CD4-positive, alpha-beta T cell treated with Interleukin-12 subunit alpha and Interleukin-12 subunit beta, for 1 hour (primary cell): ENCODE data around the gene JMJD8.
A peak's percentile ranks its signal among the peaks of the same experiment; 100 is the strongest.
"Not testable (repeated sequence)": the region's sequence is repeated elsewhere in the genome, so short reads cannot be mapped to it uniquely, and the experiment has no call there.

ENCODE experiments used
- DNase-seq: peaks from one replicate; pipeline ENCODE4 v3.0.0-alpha.2; 2020

JMJD8 gene

GRCh38 chr16:708019-708418 is 23.9 kb upstream of the JMJD8 start:
- DNase-seq: no peak

- DNase-seq: no peak
Observed at GRCh38 chr16:707062-707538, 23.0 kb upstream of the JMJD8 start.

- DNase-seq: no peak
Observed at GRCh38 chr16:706189-707061, 22.3 kb upstream of the JMJD8 start.

GRCh38 chr16:705431-706188 is 21.5 kb upstream of the JMJD8 start, which contains the start of gene FBXL16:
FBXL16 (minus strand) TSS chr16:705801; CDS start chr16:697405, 8,396 bp downstream.
- no peak for DNase-seq

DNA sequence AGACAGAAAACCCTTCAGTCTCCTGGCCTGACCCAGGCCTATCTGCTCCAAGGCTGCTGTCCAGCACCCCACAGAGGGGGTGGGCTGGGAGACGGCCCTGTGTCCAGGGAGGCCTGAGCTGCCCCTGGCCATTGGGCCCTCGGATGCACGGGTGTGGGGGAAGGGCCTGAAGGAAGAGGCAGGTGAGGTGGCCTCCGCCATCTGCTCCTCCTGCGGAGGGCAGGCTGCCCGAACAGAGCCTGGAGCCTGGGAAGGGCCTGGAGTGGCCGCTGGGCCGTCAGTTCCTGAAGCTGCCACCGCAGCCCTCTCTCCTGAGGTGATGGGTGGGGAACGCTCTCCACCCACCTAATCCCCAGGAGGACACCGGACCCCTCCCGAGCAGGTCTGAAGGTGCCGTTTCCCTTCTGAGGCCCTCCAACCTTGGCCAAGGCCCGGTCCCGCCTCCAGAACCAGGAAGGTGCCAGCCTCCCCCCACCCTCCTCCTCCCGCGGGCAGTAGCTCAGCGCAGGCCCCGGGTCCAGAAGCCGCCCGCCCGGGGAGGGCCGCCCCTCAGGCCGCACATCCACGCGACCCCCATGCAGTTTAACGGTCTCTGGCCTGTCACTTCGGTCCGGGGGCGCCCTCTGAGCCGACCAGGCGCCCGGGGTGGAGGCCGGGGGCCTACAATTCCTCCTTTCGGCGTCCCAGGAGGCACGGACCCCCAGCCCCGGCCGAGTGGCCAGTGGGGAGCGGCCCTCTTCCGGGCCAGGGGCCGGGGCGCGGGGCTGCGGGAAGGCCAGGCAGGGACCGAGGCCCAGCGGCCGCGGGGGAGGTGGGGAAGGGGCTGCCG is 20.6 kb upstream of the JMJD8 start:
- no peak for DNase-seq

DNA sequence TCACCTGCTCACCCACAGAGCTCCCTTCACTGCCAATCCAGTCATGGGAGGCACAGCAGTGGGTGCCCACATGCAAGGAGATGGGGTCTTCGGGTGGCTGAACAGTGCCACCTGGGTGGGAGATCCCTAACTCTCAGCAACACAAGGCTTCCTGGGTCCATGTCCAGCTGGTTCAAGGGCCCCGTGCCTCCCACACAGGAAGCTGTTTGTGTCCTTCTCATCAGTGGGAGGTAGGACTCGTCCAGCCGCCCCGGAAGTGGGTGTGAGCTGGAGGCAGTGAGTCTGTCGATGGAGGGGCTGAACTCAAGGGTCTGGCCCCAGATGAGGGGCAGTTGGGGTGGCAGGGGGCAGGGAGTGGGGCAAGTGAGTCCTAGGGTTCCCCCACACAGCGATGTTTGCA is 19.9 kb upstream of the JMJD8 start:
- DNase-seq: no peak

DNA sequence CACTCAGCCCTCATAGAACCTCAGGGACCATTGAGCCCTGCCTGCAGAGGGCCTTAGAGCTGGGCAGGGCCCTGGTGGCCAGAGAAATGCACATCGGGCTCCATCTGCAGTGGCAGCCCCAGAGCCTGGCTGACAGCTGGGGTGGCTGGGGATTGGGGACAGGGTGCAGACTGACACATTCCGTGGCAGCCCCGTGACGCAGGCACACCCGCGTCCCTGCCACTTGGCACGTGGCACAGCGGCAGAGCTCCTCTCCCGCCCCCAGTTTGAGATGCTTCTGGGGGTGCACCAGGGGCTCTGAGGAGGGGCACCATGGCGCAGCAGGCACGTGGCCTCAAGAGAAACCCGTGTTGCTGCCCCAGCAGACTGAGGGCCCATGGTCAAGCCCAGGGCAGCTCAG is 19.3 kb upstream of the JMJD8 start:
- no peak for DNase-seq

DNA sequence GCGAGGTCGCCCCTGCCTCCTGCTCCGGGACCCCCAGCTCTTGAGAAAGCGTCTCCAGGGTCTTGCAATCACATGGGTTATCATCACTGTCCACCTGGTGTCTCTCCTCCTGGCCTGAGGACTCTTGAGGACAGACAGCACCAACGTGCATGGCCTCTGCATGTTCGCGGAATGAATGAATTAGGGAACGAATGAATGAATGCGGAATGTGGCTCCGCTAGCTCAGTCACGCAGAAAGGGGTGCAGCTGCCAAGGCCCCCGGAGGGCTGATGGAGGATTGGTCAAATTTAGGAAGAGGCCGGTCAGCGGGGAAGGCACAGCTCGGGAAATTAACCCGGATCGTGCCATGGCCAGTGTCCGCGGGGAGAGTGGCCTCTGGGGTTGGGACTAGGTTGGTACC is 18.2 kb upstream of the JMJD8 start:
- DNase-seq: no peak

DNA sequence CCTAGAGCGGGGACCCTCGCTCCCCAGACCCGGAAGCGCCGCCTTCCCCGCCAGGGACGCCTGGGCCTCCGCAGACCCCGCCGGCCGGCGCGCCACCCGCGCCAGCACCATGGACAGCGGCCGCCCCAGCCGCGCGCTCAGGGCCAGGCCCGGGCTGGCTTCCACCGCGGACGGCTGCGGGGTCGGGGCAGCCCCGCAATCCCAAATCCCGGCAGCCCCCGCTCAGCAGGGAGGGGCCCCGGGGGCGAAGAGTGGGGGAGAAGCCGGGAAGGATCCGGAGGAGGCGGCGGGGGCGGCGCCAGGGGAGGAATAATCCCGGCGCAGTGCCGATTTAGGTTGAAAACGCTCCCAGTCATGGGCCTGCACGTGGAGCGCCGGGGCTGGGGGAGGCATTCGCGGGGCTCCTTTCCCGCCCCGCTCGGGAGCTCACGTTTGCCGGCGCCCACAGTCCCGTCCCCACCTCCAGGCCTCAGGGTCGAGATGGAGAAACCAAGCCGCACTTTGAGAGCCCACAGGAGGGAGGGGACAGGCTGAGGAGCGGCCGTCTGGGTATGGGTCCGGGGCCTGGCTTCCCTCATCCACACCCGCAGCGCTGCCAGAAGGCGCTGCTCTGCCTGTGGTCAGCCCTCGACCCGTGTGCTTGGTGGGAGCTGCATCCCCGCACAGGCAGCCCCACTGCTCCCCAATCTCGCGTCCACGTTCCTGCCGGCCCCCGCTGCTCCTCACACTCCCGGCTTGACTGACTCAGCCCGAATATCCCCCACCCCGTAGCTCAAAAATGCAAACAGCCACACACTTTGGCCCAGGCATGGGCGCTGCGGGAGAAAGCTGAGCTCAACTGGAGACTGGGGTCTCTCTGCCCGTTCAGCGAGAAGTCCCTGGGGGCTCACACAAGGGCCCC is 16.8 kb upstream of the JMJD8 start:
- peak; percentile 61 for DNase-seq

DNA sequence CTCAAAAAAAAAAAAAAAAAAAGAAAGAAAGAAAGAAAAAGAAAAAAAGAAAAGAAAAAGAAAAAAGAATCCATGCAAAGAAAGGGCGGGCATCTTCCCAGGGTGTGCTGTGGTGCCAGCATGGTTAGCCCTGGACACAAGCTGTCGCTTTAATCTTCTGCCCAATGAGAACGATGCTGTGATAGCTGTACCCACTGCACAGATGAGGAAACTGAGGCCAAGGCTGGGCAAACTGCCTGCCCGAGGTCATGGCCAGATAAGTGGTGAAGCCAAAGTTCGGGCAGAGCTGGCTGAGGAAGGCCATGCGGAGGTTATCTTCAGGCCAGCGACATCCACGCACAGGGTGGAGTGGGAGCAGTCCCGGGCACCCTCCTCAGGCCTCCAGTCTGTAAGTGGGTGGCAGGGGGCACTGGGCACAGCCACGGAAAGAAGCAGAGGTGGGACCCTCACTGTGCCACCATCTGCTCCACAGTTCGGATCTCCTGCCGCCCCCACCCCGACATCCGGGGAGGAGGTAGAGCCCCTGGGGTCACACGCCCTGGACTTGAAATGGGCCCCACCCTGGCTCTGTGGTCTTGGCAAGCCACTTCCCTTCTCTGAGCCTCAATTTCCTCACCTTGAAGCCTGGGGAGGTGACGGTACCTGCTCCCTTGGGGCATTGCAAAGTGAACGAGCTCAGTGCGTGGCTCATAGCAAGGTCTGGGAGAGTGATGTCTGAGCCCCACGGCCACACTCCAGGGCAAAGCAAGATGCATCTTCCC is 15.0 kb upstream of the JMJD8 start:
- no peak for DNase-seq

DNA sequence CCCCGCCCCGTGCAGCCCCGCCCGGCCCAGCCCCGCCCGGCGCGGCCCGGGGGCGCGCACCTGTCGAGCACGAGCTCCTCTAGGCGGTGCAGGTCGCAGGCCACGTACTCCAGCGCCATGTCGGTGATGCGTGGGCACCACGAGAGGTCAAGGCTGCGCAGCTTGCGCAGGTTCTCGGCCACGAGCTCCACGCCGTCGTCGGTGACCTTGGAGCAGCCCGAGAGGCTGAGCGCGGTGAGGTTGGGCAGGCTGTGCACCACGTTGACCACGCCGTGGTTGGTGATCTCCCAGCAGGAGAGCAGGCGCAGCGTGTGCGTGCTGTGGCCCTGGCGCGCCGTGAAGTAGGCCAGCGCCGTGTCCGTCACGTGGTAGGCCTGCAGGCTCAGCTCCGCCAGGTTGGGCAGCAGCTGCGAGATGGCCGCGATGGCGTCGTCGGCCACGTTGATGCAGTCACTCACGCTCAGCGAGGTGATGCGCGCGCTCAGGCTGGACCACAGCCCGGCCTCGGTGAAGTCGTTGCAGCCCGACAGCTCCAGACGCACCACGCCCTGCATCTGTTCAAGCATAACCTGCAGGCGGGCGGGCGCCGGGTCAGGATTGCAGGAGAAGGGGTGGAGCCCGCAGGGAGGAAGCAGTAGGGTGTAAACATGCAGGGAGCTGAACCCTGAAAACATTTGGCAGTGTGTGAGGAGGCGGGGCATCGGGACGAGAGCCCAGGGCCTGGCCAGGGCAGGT is 11.4 kb upstream of the JMJD8 start:
- DNase-seq: peak; percentile 78

- DNase-seq: no peak
Observed at GRCh38 chr16:694863-695354, 10.8 kb upstream of the JMJD8 start.

DNA sequence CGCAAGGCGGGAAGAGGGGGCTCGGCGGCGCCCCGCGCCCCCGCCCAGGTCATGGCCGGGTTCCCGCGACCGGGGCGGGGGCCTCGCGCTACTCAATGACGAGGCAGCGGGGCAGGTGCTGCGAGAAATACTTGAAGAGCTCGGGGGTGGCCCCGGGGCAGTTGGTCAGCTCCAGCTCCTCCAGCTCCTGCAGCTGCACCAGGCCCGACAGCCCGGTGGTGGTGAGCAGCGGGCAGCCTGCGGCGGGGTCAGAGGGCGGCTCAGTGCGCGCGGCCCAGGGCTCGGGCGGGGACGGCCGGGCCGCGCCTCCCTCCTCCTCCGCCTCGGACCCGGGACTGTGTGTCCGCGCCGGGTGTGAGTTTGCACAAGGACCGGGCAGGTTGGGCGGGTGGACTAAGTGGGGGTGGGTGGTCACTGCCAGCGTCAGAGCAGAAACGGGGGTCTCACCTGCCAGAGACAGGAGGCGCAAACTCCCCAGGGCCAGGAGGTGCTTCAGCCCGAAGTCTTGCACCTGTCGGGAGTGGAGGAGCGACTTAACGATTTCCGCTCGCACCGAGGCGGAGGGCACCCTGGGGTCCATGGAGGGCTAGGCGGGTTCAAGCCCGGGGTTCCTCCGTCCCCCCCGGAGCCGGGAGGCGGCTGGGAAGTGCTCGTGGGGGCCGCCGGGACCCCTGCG is 10.2 kb upstream of the JMJD8 start:
- no peak for DNase-seq

DNA sequence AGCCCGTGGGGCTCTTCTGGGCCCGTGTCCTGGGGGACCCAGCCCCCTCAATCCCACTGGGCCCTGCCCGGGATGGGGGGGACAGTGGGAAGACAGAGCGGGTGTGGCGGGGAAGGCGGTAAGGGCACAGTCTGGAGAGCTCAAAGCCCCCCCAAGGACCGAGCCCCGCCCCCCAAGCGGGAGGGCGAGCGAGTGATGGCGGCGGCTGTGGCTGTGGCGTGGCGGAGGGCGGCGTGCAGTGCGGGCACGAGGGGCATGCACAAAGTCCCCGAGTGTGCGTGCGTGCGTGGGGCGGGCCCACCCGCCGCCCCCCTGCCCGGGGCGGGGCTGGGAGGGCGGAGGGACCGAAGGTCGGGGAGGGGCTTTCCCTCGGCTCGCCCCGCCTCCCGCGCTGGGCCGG is 9.6 kb upstream of the JMJD8 start:
- no peak for DNase-seq

DNA sequence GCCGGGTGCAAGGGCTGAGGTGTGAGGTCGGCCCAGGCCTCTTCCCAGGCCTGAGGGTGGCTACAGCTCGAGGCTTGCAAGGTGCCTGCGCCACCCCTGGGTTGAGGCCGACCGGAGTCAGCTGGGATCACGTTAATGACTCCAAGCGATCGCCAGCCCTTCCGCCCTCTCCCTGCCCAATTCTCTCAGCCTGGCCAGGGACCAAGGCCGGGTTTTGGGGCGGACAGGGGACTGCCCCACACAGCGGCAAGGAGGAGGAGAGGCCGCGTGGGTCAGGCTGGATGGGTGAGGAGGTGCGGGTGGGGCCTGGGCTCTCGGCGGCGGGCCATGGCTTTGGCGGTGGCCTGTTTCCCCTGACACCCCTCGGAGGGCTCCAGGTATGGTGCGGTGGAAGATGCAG is 9.2 kb upstream of the JMJD8 start:
- DNase-seq: no peak

GRCh38 chr16:692356-693108 is 8.4 kb upstream of the JMJD8 start:
- no peak for DNase-seq

DNA sequence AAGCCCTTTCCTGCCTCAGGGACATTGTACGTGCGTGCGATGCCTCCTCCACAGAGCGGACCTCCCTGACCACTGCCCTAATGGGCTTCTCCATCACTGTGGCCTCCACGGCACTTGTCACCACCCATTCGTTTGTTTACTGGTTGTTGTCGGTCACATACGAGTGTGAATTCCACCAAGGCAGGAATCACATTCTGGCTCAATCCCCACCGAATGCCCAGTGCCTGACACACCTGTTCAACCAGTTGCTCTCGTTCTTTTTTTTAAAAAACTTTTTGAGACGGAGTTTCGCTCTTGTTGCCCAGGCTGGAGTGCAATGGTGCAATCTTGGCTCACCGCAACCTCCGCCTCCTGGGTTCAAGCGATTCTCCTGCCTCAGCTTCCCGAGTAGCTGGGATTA is 7.1 kb upstream of the JMJD8 start:
- DNase-seq: not testable (repeated sequence)

DNA sequence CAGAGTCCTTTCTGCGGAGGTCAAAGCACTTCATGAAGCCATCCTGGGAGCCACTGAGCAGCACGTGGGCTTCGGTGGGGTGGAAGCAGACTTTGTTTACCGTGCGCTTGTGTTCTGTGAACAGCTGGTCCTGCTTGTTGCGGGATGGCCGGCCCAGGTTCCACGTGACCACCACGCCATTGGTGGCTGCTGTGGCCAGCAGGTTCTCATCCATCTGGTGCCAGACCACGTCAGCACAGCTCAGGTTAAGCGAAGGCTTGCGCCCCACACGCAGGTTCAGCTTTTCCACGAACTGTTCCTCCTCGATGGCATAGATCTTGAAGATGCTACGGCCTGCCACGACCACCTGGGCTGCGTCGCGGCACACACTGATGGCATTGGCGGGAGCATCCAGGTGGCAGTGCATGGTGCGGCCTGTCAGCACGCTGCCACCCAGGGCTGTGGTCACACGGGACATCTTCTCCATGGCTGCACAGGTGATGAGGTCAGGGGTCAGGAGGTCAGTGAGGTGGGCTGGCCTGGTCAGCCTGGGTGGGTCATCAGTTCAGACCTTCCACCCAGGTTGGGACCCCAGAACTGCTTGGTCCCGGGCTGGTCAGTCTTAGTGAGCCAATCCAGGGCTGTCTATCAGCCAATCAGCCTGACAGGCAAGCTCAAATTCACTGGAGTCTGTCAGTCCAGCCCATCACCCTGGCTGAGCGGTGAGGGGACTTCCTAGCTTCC is 5.2 kb upstream of the JMJD8 start:
- DNase-seq: no peak
